Fibroblast of lung (primary cell): ENCODE measurements around the gene RNF14.

Experiments
- EZH2 ChIP-seq: IDR thresholded peaks from 2 replicates; pipeline ENCODE4 v1.5.1; 2012; ENCODE audit warnings: low read length, control low read depth, mild to moderate bottlenecking; ENCODE audit errors: missing control alignments
- TF ChIP-seq, protein P1 (sequence below), 2 donors: IDR thresholded peaks in 1 of 2; conservative IDR thresholded peaks in 1 of 2; 1 replicate in 1 of 2; 2 replicates in 1 of 2; pipeline ENCODE4 v1.5.1; 2011 to 2012; ENCODE audit warnings: low read length in 2 of 2, control low read depth in 1 of 2, inconsistent platforms in 1 of 2, low read depth in 1 of 2, mild to moderate bottlenecking in 1 of 2

DNA sequence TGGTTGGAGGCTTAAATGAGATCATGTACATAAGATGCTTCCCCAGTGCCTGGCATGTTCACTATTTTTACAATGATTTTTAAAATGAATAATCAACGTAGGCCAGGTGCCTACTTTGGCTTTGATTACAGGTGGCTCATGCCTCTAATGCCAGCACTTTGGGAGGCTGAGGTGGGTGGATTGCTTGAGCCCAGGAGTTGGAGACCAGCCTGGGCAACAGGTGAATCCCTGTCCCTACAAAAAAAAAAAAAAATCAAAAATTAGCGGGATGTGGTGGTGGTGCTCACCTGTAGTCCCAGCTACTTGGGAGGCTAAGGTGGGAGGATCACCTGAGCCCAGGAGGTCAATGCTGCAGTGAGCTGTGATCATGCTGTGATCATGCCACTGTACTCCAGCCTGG, 20.1 kb upstream of the RNF14 start:
- TF ChIP-seq, protein P1, sequence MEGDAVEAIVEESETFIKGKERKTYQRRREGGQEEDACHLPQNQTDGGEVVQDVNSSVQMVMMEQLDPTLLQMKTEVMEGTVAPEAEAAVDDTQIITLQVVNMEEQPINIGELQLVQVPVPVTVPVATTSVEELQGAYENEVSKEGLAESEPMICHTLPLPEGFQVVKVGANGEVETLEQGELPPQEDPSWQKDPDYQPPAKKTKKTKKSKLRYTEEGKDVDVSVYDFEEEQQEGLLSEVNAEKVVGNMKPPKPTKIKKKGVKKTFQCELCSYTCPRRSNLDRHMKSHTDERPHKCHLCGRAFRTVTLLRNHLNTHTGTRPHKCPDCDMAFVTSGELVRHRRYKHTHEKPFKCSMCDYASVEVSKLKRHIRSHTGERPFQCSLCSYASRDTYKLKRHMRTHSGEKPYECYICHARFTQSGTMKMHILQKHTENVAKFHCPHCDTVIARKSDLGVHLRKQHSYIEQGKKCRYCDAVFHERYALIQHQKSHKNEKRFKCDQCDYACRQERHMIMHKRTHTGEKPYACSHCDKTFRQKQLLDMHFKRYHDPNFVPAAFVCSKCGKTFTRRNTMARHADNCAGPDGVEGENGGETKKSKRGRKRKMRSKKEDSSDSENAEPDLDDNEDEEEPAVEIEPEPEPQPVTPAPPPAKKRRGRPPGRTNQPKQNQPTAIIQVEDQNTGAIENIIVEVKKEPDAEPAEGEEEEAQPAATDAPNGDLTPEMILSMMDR (conservative IDR thresholded peaks at IDR 0.05 in 1 of 2, IDR thresholded peaks at IDR 0.05 in 1 of 2; ENCODE audit: low read depth in 1 of 2, low read length in 2 of 2), result no peak
- TF ChIP-seq EZH2, result no peak
